Measurements from ENCODE around the gene STAG3. TPM values are rescaled to one million over a fixed set of nuclear protein-coding genes. Genes with fewer than 3 reads are reported as not detected.
"Not testable (repeated sequence)": the region's sequence is repeated elsewhere in the genome, so short reads cannot be mapped to it uniquely, and the experiment has no call there.

Gene STAG3
- total RNA-seq, 1 donor from 2014 or later = 1.9 TPM

DNA sequence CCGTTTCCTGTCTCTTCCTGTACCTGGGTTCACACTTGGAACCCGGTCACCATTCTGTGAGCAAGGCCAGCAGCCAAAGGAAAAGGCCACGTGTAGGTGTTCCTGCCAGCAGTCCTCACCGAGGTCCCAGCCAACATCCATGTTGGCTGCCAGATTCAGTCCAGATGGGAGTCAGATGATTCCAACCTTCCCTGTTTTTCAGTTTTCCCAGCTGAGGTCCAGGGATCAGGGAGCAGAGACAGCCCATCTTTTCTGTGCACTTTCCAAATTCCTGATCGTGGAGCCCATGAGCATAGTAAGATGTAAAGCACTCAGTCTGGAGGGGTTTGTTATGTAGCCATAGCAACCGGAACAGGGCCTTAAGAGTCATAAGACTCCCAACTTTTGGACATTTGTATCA is 38.2 kb downstream of the STAG3 start:
- TF ChIP-seq, protein P1, sequence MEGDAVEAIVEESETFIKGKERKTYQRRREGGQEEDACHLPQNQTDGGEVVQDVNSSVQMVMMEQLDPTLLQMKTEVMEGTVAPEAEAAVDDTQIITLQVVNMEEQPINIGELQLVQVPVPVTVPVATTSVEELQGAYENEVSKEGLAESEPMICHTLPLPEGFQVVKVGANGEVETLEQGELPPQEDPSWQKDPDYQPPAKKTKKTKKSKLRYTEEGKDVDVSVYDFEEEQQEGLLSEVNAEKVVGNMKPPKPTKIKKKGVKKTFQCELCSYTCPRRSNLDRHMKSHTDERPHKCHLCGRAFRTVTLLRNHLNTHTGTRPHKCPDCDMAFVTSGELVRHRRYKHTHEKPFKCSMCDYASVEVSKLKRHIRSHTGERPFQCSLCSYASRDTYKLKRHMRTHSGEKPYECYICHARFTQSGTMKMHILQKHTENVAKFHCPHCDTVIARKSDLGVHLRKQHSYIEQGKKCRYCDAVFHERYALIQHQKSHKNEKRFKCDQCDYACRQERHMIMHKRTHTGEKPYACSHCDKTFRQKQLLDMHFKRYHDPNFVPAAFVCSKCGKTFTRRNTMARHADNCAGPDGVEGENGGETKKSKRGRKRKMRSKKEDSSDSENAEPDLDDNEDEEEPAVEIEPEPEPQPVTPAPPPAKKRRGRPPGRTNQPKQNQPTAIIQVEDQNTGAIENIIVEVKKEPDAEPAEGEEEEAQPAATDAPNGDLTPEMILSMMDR (IDR thresholded peaks at IDR 0.05; ENCODE audit: unreplicated experiment) = no peak
- Mint-ChIP-seq H3K9me3 (ENCODE audit: unreplicated experiment) (no peaks in the 10 kb centered on the region), H3K27ac (ENCODE audit: unreplicated experiment) (peak overlapping the region; percentile 48), H3K4me3 (ENCODE audit: unreplicated experiment) (no peak overlapping the region), H3K36me3 (ENCODE audit: low read depth, unreplicated experiment) (peaks cover 14% of the 10 kb centered on the region), H3K4me1 (ENCODE audit: unreplicated experiment) (peaks cover 7% of the 10 kb centered on the region), H3K27me3 (ENCODE audit: unreplicated experiment) (peaks cover 8% of the 10 kb centered on the region)
- no peak for DNase-seq (ENCODE audit: low spot score)

- peak; percentile 93 for DNase-seq (ENCODE audit: low spot score)
- not testable (repeated sequence) for H3K9me3 Mint-ChIP-seq (ENCODE audit: unreplicated experiment); H3K4me3 Mint-ChIP-seq (ENCODE audit: unreplicated experiment); H3K27ac Mint-ChIP-seq (ENCODE audit: unreplicated experiment); H3K4me1 Mint-ChIP-seq (ENCODE audit: unreplicated experiment)
- TF ChIP-seq, protein P1 (IDR thresholded peaks at IDR 0.05; ENCODE audit: unreplicated experiment) = peak; percentile 54
- H3K36me3 Mint-ChIP-seq (ENCODE audit: low read depth, unreplicated experiment) = peaks cover 21% of the 10 kb centered on the region
- peaks cover 11% of the 10 kb centered on the region for H3K27me3 Mint-ChIP-seq (ENCODE audit: unreplicated experiment)
Measured at GRCh38 chr7:100217934-100218333, 40.2 kb downstream of the STAG3 start.

GRCh38 chr7:100219271-100219737 is 41.6 kb downstream of the STAG3 start:
- DNase-seq (ENCODE audit: low spot score) = no peak
- Mint-ChIP-seq H3K27ac (ENCODE audit: unreplicated experiment) (peak overlapping the region; percentile 75), H3K4me3 (ENCODE audit: unreplicated experiment) (peak overlapping the region; percentile 70), H3K9me3 (ENCODE audit: unreplicated experiment) (no peaks in the 10 kb centered on the region), H3K36me3 (ENCODE audit: low read depth, unreplicated experiment) (peaks cover 25% of the 10 kb centered on the region), H3K4me1 (ENCODE audit: unreplicated experiment) (no peaks in the 10 kb centered on the region), H3K27me3 (ENCODE audit: unreplicated experiment) (peaks cover 9% of the 10 kb centered on the region)
- TF ChIP-seq, protein P1 (IDR thresholded peaks at IDR 0.05; ENCODE audit: unreplicated experiment) = no peak

- H3K36me3 Mint-ChIP-seq (ENCODE audit: low read depth, unreplicated experiment) = peaks cover 25% of the 10 kb centered on the region
- not testable (repeated sequence) for H3K27me3 Mint-ChIP-seq (ENCODE audit: unreplicated experiment); H3K4me1 Mint-ChIP-seq (ENCODE audit: unreplicated experiment); DNase-seq (ENCODE audit: low spot score); H3K9me3 Mint-ChIP-seq (ENCODE audit: unreplicated experiment)
- H3K27ac Mint-ChIP-seq (ENCODE audit: unreplicated experiment) = peak within 1 kb of the TSS; percentile 75
- peak within 1 kb of the TSS; percentile 70 for H3K4me3 Mint-ChIP-seq (ENCODE audit: unreplicated experiment)
Measured at GRCh38 chr7:100219801-100220585, 42.3 kb downstream of the STAG3 start, which contains the start of gene PVRIG. PVRIG (plus strand) TSS chr7:100219949; CDS start chr7:100219971, 22 bp downstream.

DNA sequence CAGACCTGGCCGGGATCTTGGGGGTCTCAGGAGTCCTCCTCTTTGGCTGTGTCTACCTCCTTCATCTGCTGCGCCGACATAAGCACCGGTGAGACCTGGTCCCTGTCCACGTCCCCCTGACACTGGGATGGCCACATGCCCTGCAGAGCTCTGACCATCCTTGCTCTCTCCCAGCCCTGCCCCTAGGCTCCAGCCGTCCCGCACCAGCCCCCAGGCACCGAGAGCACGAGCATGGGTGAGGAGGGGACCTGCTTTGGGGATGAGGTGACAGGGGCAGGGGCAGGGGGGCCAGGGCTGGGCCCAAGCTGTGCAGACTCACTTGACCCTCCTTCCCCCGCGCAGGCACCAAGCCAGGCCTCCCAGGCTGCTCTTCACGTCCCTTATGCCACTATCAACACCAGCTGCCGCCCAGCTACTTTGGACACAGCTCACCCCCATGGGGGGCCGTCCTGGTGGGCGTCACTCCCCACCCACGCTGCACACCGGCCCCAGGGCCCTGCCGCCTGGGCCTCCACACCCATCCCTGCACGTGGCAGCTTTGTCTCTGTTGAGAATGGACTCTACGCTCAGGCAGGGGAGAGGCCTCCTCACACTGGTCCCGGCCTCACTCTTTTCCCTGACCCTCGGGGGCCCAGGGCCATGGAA is 43.0 kb downstream of the STAG3 start:
- TF ChIP-seq, protein P1 (IDR thresholded peaks at IDR 0.05; ENCODE audit: unreplicated experiment) = no peak
- no peak for DNase-seq (ENCODE audit: low spot score)
- H3K27ac Mint-ChIP-seq (ENCODE audit: unreplicated experiment) = no peak overlapping the region
- peaks cover 25% of the 10 kb centered on the region for H3K36me3 Mint-ChIP-seq (ENCODE audit: low read depth, unreplicated experiment)
- H3K9me3 Mint-ChIP-seq (ENCODE audit: unreplicated experiment) = no peaks in the 10 kb centered on the region
- H3K27me3 Mint-ChIP-seq (ENCODE audit: unreplicated experiment) = peaks cover 9% of the 10 kb centered on the region
- H3K4me3 Mint-ChIP-seq (ENCODE audit: unreplicated experiment) = peak overlapping the region; percentile 47
- no peaks in the 10 kb centered on the region for H3K4me1 Mint-ChIP-seq (ENCODE audit: unreplicated experiment)
